ENCODE data around the gene ABCA5.

ABCA5 gene

DNA sequence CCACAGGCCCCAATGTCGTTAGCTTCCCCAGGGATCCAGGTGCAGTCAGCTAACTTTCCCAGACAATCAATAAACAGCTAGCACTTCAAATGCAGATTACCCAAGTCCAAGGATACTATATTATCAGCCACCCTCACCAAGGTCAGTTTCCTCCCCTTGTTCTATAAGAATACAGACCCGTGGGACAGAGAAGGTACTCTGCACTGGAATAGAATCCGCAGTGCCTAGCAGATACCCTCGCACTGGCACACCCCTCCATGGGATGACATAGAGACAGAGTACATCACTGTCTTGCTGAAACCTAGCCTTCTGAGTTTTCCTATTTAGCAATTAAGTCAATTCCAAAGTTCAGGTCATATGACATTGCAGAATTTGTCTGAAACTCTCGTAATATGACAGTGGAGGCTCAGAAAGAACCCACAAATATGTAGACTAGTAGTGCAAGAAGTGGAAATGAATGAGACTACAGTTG lies 58.4 kb downstream of the ABCA5 start:
- FAIRE-seq (no peak), DNase-seq (ENCODE audit: extremely low spot score, insufficient read length, low read depth) (no peak)

DNA sequence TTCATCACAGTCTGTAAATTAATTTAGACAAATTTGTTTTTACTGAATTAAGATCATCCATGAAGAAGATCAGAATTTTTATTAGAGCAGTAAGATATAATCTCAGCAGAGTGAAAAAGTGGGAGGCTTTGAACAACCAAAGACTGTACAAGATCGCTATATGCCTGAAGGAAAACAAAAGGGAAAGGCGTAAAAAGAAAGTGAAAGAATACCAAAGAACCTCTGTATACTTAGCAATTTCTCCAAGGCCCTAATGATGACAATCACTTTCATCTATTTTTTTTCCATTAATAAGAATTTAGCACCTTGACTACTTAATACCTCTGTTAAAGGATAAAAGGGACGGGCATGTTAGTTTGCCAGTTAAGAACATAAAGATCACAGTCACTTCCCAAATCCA lies 59.7 kb downstream of the ABCA5 start:
- no peak for FAIRE-seq

DNA sequence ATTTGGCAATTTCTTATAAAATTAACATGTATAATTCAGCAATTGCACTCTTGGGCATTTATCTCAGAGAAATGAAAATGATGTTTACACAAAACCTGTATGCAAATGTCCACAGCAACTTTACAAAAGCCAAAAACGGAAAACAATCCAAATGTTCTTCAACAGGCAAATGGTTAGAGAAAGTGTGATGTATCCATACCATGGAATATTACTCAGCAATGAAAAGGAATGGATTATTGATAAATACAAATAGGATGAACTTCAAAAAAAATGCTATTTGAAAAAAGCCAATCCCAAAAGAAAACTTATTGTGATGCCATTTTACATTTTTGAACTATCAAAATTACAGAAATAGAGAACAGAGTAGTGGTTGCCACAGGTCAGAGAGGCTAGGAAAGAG lies 61.1 kb downstream of the ABCA5 start:
- DNase-seq (ENCODE audit: extremely low spot score, insufficient read length, low read depth) (no peak), FAIRE-seq (no peak)

More for the DNA sequence above, 59.7 kb downstream of the ABCA5 start:
- DNase-seq (ENCODE audit: extremely low spot score, insufficient read length, low read depth): no peak

DNA sequence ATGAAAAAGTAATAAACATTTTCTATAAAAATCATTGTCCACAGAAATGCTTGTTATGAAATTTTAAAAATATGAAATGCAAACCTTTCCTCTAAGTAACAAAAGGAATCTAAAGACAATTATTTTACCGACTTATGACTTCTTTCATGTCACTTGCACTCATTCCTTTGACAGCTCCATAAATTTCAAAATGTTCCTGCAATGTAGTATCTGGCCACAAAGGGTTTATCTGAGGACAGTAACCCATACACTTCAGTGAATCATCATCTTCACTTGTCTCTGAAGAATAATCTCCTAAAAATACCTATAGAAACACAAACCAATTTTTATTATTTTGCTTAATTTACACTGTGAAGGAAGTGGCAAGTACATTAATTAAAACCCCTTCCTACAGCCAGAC lies 72.7 kb downstream of the ABCA5 start:
- FAIRE-seq (no peak), DNase-seq (ENCODE audit: extremely low spot score, insufficient read length, low read depth) (no peak)

DNA sequence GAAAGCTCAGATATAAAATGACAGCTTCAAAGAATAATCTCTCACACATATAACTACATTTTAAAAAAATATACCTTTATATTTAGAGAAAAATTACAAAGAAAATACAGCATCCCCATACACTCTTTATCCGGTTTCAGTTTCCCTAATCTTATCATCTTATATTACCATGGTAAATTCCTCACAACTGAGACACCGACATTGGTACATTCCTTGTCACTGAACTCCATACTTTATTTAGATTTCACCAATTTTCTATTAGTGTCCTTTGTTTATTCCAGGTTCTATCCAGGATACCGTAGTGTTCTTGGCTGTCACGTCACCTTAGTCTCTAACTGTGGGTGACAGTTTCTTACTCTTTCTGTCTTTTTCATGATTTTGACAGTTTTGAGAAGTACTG lies 76.3 kb downstream of the ABCA5 start:
- FAIRE-seq: no peak
- no peak for DNase-seq (ENCODE audit: extremely low spot score, insufficient read length, low read depth)

DNA sequence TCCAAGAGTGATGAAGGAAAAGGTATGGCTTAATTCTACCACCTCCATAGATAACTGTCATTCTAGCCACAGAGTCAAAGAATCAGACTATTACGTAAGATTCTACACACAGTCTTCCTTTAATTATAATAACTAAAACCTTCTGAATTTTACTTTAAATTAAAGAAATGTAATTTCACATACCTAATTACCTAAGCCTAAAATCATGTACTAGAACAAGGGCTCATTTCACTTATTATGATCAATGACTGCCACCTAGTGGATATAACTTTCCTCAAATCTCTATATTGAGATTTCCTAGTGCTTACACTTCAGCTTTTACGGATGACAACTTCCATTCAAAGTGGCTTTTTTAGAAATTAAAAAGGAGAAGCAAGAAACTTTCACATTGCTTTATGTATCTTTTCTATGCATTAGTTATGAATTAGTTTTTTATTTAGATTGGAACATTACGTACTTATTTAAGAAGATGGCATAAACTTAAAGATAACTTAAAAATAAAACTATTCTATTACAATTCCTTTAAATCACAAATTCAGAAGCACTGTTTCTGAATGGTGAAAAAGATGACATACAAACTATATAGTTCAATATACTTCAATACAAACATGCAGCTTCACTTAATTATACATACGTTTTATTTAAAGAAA lies 80.1 kb downstream of the ABCA5 start:
- FAIRE-seq: peak; percentile 70
- peak; percentile 8 for DNase-seq (ENCODE audit: extremely low spot score, insufficient read length, low read depth)

DNA sequence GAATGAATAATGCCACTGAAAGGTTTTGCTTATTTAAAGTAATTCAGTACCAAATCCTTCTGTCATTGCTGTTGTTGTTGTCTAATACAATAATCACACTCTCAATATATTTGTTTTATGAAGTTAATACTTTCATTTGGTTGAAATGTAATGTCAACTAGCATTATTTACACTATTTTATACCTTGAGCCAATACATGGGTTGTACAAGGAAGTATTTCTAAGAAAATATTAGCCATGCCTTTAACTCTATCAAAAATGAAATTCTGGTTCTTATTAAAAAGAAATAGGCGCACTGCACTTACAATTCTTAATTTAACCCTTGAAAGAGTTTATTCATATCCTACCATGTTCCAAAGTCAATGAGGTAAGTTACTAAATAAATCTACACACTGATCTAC lies 80.7 kb downstream of the ABCA5 start:
- DNase-seq (ENCODE audit: extremely low spot score, insufficient read length, low read depth) (no peak), FAIRE-seq (no peak)

DNA sequence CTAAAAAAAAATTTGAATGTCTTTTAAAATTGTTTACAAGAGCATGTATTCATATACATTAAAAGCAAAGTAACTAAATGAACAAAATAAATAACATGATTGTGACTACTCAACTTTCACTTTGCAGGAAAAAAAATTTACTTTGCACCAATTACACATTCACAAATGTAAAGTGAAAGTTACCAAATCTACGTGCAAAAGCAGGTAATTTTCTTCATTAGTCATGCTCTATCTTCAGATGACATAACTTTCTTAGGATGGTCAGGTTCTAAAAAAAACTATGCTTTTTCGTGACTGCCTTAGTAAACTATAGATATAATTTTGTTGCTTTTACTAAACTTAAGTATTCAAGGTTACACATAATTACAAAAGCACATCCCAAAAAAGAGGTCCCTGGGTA lies 81.3 kb downstream of the ABCA5 start:
- no peak for FAIRE-seq

DNA sequence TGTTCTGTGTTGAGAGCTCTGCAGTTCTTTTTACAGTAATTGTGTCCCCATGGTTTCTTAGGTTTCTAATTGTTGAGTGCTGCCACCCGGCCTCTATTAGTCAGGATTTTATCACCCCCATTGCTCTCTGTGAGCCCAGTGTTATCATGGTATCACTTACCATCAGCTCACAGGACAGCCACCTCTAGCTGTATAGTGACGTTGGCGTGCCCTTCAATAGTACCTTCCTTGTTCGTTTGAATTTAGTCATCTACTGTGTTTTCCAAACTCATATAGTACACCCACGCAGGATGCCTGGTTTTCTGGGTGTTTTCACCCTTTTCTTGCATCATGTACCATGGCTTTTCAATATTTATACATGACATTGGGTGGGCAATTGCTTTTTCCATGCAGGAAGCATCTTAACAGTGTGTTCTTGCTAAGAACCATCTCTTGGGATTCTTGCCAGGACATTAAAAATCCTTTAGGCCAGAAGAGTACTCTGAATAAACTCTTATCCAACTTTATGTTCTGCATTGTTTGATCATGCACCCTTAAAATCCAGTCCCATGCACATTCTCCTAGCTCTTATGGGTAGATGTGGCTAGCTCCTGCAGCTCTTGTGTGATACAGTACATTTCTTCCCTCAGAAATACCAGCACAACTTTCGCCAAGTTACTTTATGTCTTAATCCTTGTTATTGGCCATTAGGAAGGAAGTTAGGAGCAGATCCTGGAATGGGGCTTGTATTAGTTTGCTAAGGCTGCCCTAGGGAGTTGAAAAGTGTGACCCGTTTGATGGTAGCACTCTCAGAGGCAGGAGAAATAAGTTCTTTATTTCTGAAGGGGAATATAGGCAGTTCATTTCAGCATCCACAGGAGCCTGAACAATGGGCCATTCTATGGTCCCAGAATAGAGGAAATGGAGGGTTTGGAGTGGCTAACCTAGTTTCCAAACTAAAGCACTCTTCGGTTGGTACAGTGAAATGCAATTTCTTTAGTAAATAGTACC lies 87.0 kb downstream of the ABCA5 start:
- no peak for DNase-seq (ENCODE audit: extremely low spot score, insufficient read length, low read depth)
- no peak for FAIRE-seq

More for the DNA sequence above, 81.3 kb downstream of the ABCA5 start:
- no peak for DNase-seq (ENCODE audit: extremely low spot score, insufficient read length, low read depth)

DNA sequence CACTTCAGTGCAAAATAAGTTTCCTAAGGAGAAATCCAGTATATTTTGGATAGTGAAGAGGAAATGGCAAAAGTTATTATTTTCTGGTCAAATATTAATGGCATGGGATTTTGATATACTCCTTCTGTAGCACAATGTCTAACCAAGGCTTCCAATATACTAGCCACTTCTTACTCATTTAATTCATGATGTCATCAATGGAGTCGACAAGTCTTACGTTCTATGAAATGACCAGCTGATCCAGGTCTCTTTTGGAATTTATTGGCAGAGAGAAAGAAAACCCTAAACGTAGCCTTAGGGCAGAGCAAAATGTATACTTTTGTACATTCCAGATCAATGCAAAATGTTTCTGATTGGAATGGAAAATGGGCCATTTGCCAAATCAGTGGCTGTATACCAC lies 90.0 kb downstream of the ABCA5 start:
- FAIRE-seq: no peak
- no peak for DNase-seq (ENCODE audit: extremely low spot score, insufficient read length, low read depth)

DNA sequence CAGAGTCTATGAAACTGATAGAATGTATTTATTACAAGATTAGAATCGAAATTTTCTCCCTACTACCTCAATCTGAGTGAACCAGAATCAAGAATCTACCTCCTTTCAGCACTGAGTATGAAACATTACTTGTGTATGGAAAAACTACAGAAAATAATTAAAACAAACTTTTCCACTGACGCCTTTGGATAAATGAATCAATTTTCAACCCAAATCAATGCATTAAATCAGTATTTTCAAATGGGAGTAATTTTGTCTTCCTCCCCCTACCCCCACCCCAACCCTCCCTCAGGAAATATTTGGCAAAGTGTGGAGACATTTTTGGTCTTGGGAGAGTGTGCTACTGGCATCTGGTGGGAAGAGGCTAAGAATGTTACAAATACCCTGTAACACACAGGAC lies 90.5 kb downstream of the ABCA5 start:
- DNase-seq (ENCODE audit: extremely low spot score, insufficient read length, low read depth) (no peak), FAIRE-seq (no peak)

DNA sequence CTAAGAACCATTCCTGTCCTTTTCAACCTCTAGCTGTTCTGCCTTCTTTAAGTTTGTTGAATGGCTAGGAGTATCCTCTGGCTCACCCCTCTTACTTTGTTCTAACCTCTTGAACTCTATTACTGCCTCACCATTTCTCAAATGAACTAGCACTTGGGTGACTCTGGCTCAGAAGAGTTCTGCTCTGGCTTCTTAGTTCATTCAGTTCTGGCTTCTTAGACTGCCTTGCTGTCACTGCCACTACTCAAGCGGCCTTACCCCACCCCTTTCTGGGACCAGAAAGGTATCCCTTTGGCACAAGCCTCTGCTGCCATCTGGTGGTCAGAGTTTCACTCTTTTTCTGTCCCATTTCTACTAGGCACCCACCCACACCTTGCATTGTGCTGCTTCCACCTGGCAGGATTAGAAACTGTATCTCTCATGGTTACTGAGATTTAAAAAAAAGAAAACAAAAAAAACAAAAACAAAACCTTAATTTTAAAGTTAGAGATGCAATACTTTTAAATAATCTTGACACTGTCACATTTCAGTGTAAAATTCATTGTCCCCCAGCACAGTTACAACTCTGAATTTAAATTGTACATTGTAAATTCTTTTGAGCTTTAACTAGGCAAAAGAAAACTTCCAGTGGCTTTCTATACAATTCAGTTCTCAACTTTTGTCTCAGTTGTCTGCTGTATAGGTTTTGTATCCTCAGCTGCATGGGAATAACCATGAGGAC lies 91.4 kb downstream of the ABCA5 start:
- DNase-seq (ENCODE audit: extremely low spot score, insufficient read length, low read depth): peak; percentile 37
- FAIRE-seq: peak; percentile 95

DNA sequence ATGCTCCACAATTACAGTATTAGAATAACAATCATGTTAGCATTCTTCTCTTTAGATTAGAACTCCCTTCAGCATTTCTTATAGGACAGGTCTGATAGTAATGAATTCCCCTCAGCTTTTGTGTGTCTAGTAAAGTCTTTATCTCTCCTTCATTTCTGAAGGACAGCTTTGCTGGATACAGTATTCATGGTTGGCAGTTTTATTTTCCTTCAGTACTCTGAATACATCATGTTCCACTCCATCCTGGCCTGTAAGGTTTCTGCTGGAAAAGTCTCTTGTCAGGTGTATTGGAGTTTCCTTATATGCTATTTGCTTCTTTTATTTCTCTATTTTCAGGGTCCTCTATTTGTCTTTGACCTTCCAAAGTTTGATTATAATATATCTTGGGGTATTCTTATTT lies 94.3 kb downstream of the ABCA5 start:
- DNase-seq (ENCODE audit: extremely low spot score, insufficient read length, low read depth): no peak
- FAIRE-seq: no peak

DNA sequence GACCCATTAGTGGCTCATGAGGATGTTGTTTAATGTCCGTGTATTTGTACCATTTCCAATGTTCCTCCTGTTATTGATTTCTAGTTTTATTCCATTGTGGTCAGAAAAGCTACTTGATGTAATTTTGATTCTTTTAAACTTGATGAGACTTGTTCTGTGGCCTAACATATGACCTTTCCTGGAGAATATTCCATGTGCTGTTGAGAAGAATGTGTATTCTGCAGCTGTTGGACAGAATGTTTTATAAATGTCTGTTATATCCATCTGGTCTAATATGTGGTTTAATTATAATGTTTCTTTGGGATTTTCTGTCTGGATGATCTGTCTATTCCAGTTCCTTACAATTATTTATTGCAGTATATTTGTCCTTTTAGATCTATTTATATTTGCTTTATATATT lies 95.4 kb downstream of the ABCA5 start:
- FAIRE-seq (no peak), DNase-seq (ENCODE audit: extremely low spot score, insufficient read length, low read depth) (no peak)

DNA sequence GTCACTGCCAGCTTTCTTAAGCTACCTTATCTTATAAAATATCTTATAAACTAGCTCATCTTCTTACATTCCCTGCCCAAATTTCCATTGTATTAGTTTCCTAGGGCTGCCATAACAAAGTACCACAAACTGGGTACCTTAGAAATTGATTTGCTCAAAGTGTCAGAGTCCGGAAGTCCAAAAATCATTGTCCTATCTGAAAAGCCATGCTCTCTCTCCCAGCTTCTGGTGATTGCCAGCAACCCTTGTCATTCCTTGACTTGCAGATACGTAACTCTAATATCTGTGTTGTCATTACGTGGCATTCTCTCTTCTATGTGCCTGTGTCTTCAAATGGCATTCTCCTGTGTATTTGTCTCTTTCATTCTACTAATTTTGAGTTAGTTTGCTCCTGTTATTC lies 96.0 kb downstream of the ABCA5 start:
- FAIRE-seq: no peak
- no peak for DNase-seq (ENCODE audit: extremely low spot score, insufficient read length, low read depth)

DNA sequence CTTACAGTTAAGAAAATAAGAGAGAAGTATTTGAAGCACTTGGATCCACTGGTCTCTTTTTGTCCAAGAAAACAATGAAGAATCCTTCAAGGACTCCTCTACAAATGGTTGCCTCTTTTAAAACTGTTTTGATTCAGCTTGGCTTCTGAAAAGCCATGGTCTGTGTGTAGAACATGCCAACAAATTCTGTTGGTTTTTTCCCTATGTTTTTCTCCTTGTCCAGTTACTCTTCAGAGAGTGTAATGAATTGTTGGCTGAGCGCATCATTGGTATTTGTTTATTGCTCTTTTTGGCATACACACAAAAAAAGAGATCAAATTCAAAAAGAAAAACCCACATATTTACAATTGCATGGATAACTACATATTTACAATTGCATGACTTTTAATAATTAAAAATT lies 98.4 kb downstream of the ABCA5 start, which contains the start of gene ABCA10:
ABCA10 (minus strand) TSS at position 249 of the 400 bp plus-strand sequence. CDS start 3,466 bp downstream, outside the sequence.
- FAIRE-seq: no peak
- DNase-seq (ENCODE audit: extremely low spot score, insufficient read length, low read depth): no peak

DNA sequence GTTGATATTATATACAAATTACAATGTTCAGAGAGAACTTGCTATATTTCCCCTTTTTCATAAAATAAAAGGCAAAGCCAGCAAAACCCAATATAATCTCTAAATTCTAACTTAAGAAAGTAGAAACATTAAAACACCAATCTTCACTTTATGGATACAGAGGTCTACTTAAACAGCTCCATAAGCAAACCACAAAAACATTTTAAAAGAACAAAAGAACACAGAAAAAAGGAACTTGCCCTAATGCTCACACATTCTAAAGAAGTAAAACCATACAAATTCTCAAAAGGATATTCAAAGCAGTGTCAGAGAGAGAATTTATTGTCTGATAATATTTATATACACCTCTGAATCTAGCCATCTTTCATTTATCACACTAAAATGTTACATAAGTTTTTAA lies 98.9 kb downstream of the ABCA5 start:
- DNase-seq (ENCODE audit: extremely low spot score, insufficient read length, low read depth): no peak
- no peak for FAIRE-seq

DNA sequence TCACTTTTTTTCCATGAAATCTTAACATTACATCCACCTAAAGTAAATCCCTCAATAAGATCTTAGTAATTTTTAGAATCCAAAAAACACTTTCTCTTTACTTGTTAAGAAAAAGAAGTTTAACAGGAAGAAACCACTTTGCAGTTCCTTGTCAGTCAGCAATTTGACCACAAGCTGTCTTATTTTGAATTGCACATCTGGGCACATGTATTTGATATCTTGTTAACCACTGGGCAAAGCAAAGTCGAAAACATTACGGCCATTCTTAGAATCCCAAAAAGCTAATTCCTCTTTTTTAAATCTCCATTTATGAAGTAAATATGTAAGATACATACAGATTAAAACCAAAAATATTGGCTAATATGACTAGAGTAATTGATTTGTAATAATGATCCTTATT lies 99.4 kb downstream of the ABCA5 start:
- no peak for FAIRE-seq
- DNase-seq (ENCODE audit: extremely low spot score, insufficient read length, low read depth): no peak

DNA sequence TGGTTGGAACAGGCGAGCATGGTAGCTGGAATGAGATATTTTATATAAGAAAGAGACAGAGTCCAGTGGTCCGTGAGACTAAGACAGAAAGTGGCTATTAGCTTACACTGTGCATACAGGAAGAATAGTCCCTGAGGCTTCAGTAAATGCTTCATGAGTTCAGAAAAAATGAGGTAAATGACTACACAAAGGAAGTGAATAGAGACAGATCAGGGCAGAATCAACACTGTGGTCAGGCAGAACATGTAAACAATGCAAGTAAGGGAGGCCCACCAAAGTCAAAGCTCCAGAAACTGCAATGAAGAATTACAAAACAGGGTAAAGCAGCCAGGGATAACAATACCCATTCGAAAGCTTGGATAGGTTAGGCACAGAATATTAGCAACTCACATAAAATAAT lies 103.1 kb downstream of the ABCA5 start:
- FAIRE-seq (peak; percentile 70), DNase-seq (ENCODE audit: extremely low spot score, insufficient read length, low read depth) (peak; percentile 7)

DNA sequence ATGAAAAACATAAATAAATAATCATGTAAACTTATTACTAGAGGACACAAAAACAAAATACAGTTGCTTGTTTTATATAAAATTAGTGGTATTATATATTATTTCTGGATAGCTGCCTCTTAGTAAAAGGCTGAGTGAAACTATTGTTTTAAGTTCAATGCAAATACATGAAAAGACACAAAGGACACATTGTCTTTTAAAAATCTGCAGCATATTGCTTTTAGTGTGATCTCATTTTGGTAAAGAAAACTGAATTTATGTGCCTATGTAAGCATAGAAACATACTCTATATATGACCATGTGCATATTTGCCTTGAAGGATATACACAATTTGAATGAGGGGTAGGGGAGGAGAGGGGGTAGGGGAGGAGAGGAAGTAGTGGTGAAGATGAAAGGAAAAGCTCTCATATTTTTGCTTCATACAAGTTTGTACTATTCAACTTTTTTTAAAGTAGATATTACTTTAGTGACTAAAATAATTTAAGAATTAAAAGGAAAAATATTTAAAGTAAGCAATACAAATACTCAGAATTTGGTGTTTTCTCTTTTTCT lies 104.2 kb downstream of the ABCA5 start:
- FAIRE-seq (no peak), DNase-seq (ENCODE audit: extremely low spot score, insufficient read length, low read depth) (no peak)

Measured in GM18507 (cell line).